Measurements from ENCODE around the gene SMIM21.

- TF ChIP-seq, protein P1, sequence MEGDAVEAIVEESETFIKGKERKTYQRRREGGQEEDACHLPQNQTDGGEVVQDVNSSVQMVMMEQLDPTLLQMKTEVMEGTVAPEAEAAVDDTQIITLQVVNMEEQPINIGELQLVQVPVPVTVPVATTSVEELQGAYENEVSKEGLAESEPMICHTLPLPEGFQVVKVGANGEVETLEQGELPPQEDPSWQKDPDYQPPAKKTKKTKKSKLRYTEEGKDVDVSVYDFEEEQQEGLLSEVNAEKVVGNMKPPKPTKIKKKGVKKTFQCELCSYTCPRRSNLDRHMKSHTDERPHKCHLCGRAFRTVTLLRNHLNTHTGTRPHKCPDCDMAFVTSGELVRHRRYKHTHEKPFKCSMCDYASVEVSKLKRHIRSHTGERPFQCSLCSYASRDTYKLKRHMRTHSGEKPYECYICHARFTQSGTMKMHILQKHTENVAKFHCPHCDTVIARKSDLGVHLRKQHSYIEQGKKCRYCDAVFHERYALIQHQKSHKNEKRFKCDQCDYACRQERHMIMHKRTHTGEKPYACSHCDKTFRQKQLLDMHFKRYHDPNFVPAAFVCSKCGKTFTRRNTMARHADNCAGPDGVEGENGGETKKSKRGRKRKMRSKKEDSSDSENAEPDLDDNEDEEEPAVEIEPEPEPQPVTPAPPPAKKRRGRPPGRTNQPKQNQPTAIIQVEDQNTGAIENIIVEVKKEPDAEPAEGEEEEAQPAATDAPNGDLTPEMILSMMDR (IDR thresholded peaks at IDR 0.05): no peak
- TF ChIP-seq POLR2A (IDR thresholded peaks at IDR 0.05): no peak
Observed at GRCh38 chr18:75392226-75392578, 35.3 kb downstream of the SMIM21 start.

All from lower leg skin (tissue), 3 donors.